SKM-1 (cell line): ENCODE data around the gene NEURL1B.

ENCODE experiments used
- DNase-seq: peaks from one replicate; lab custom pipeline; 2025; ENCODE audit not compliant: unreplicated experiment; lab: John Stamatoyannopoulos, UW

Gene NEURL1B

GRCh38 chr5:172728481-172729241 lies 87.6 kb downstream of the NEURL1B start:
- no peak for DNase-seq

GRCh38 chr5:172729588-172729987 lies 88.5 kb downstream of the NEURL1B start:
- DNase-seq = no peak

- DNase-seq = no peak
Measured at GRCh38 chr5:172730222-172730621, 89.2 kb downstream of the NEURL1B start.

GRCh38 chr5:172730981-172731679 lies 90.1 kb downstream of the NEURL1B start:
- no peak for DNase-seq

- no peak for DNase-seq
Measured at GRCh38 chr5:172731680-172732074, 90.6 kb downstream of the NEURL1B start.

- DNase-seq = no peak
Measured at GRCh38 chr5:172732201-172732865, 91.3 kb downstream of the NEURL1B start.

- no peak for DNase-seq
Measured at GRCh38 chr5:172733131-172733973, 92.3 kb downstream of the NEURL1B start.

- DNase-seq = no peak
Measured at GRCh38 chr5:172733974-172734346, 92.9 kb downstream of the NEURL1B start.

- no peak for DNase-seq
Measured at GRCh38 chr5:172735141-172735831, 94.2 kb downstream of the NEURL1B start.

GRCh38 chr5:172736508-172737135 lies 95.6 kb downstream of the NEURL1B start:
- no peak for DNase-seq

GRCh38 chr5:172739375-172739774 lies 98.3 kb downstream of the NEURL1B start:
- DNase-seq = no peak

- DNase-seq = no peak
Measured at GRCh38 chr5:172740428-172741205, 99.6 kb downstream of the NEURL1B start.
